Measurements from ENCODE around the gene NEK9.

NEK9 gene

DNA sequence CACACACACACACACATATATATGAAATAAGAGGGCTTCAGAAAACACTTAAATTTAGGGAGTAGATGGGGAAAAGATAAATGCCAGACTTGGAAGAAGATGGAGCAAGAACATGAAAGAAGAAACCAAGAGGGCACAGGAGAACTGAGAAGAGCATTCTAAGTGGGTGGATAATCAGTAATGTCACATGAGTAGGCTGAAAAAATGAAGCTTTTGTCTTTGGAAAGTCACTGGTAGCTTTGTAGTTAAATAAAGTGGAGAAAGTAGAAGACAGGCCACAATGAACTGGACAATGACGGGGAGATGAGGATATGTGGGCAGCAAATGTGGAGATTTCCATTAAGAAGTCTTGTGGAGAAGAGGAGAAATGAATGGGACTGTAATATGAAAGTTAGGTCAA, 59.6 kb downstream of the NEK9 start:
- DNase-seq (ENCODE audit: low read depth): no peak

DNA sequence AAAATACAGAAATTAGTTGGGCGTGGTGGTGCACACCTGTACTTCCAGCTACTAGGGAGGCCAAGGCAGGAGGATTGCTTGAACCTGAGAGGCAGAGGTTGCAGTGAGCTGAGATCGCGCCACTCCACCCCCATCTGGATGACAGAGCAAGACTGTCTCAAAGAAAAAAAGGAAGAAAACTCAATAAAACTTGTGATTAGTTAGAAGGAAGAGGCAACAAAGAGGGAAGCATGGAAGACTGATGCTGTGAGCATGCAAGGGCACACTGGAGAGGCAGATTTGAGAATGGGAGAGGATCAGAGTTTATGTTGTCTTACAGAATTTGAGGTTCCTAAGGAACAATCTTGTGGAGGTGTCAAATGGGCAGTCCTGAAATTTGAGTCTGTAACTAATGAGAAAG, 60.2 kb downstream of the NEK9 start:
- DNase-seq (ENCODE audit: low read depth): no peak

DNA sequence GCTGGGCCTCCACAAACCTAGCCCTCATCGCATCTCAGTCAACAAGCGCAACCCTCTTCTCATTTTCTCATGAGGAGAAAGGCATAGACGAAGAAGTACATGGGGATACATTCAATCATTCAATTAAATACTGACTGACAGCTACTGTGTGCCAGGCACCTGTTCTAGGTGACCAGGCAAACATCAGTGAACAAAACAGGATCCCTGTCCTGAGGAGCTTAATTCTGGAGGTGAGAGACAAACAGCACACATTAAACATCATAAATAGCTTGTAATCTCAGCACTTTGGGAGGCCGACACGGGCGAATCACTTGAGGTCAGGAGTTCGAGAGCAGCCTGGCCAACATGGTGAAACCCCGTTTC, 62.7 kb downstream of the NEK9 start:
- no peak for DNase-seq (ENCODE audit: low read depth)

DNA sequence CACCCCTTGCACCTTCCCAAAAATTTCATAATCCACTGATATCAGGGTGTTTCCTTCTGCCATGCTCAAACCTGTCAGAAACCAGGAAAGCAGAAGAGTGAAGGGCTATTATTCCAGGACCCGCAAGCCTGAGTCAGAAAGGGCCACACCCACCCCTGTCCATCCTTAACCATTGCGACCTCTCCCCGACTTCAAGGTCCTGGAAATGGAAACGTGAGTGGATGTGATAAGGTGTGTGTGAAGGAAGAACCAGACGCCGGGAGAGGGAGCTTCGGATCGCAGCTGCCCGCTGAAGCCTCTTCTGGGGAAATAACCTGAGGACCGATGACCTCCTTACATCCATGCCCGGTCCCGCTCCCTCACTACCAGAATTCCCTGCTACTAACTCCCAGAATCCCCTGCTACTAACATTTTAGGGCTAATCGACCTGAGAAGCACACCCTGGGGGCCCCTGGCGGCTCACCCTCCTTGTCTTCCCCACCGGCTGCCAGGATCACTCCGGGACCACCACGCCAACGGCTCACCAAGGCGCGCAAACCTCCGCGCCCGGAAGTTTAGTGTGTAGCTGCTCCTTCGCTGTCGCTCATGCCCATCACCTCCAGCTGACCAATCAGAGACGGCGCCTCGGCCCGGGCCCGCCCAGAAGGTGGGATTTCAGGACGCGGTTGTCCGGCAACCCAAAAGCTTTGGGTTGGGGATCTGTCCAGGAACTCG, 63.2 kb downstream of the NEK9 start, which contains the start of gene ACYP1:
Gene ACYP1, minus strand, starts transcription at position 534 of the 714 bp plus-strand sequence. Its CDS starts 471 bp downstream, at position 63.
- DNase-seq (ENCODE audit: low read depth): peak; percentile 85

DNA sequence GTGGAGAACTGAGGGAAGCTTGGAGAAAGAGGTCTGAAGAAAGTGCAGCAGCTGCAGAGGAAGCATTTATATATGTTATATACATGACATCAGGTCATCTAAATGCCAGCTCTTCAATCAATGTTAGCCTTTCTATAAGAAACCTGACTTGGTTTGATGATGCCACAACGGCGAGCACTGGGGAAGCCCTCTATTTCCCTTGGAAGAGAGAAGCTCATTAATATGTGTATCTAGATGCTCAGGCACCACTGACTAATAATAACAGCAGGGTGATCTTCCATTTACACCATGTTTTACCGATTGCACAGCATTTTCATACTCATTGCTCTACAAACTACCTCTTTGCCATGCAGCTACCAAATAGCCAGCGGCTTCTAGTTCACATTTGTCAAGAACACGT, 63.8 kb downstream of the NEK9 start:
- DNase-seq (ENCODE audit: low read depth): no peak

DNA sequence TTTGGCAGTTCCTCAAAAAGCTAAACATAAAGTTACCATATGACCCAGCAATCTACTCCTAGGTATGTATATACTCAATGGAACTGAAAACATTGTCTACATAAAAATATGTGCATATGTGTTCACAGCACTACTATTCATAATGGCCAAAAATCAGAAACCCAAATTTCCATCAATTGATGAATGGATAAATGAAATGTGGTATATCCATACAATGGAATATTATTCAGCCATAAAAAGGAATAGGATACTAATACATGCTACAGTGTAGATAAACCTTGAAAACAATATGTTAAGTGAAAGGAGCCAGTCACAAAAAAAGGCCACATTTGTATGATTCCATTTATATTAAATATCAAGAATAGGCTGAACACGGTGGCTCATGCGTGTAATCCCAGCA, 66.4 kb downstream of the NEK9 start:
- DNase-seq (ENCODE audit: low read depth): no peak

DNA sequence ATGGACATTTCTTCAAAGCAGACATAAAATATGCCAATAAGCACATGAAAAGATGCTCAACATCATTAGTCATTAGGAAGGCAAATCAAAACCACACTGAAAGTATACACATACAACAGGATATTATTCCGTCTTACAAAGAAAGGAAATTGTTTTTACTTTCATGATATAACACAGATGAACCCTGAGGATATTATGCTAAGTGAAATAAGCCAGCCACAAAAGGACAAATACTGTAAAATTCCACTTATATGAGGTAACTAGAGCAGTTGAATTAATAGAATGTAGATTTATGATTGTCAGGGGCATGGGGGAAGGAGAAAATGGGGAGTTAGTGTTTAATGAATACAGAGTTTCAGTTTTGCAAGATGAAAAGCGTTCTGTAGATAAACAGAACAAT, 67.2 kb downstream of the NEK9 start:
- no peak for DNase-seq (ENCODE audit: low read depth)

DNA sequence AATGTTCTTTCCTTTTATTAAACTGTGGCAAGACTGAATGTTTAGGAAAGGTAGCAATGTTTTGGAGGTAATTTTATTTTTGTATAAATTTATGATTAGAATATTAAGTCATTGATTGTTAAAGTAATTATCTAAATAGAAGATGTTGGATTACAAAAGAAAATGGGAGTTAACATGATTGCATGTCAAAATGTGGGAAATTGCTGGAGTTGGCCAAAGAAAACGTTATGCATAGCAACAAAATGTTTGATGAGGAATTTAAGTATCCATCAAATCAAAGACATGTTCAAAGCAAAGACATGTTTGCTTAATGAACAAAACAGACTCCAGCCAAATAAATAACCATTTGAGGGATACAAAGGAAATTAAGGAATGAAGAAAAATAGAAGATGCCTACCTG, 72.4 kb downstream of the NEK9 start:
- DNase-seq (ENCODE audit: low read depth): no peak

DNA sequence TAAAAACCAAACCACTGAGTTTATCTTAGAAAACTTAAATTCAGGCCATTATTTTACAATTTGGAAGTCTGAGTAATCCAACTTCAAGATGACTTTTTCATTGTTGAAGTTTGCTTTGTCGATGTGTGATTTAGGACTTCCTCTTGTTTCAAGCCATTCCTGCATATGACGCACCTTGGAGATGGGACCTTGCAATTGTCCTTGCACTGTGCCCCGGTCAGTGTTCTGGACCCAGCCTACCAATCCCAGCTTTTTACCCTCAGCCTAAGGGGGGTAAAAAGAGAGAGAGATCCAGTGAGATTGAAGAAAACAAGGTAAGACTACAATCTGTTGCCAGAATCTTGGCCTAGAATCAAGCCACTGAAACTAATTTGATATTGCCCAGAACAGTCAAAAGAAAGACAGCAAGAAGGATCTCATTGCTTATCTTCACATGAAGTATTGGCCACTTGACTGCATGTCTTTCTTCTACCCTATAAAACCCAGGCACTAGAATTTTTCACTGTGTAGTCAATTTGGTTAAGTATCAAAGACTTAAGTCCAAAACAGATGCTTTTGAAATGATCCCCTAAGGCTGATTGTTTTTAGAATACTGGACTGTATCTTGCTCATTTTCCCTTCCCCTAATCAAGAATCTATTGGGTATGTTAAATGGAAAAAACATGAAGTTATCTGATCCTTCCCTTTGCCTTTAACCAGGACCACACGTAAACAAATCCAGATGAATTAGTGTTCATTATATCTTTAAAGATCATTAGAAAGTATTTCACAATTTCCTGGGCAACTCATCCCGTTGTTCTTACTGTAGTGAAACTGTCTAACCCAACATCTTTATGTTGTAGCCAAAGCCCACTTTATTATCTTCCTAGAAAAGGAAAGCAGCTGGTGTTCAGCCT, 73.2 kb downstream of the NEK9 start:
- DNase-seq (ENCODE audit: low read depth): no peak

DNA sequence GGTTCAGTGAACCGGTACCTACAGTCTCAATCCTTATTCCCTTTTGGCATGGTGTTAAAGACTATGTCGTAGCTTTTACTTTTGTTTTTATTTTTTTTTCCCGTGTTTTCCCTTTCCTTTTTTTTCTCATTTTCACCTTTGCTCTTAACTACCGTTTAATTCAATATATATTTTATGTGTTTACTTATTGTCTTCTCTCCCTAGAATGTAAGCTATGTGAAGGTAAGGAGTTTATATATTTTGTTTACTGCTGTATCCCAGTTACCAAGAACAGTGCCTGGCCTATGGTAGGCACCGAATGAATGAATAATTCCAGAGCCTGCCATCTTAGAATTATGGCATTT, 75.3 kb downstream of the NEK9 start:
- DNase-seq (ENCODE audit: low read depth): no peak

DNA sequence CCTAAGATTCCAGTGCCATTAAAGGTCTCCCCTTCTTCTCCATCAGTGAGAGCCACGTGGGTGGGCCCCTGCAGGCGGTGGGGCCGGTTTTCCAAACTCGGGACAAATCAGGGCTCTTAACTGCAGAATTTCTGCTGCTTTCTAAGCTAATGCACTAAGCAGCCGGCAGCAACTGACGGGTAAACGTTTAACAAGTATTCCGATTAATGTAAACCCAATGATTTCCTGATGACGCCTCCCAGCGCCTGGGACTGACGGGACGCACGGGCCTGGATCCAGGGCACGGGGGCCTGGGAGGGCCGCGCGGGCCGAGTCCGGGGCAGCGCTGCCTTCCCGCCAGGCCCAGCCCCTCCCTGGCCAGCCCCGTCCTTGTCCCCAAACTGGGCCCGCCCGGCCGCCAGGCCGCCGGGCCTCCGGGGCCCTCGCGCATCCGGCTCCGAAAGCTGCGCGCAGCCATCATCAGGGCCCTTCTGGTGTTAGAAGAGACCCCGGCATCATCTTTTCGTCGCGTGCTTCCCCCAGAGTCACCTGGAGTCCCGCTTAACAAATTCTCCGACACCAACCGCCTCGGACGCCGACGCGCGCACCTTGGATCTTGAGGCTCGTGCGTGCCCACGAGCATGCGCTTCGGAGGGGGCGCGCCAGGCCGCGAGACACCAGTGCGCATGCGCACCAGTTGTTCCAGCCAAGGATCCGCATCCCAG, 75.8 kb downstream of the NEK9 start, which contains the start of gene MLH3:
Gene MLH3, minus strand, starts transcription at position 616 of the 704 bp plus-strand sequence. CDS start 1,812 bp downstream, outside the sequence.
- peak; percentile 73 for DNase-seq (ENCODE audit: low read depth)

DNA sequence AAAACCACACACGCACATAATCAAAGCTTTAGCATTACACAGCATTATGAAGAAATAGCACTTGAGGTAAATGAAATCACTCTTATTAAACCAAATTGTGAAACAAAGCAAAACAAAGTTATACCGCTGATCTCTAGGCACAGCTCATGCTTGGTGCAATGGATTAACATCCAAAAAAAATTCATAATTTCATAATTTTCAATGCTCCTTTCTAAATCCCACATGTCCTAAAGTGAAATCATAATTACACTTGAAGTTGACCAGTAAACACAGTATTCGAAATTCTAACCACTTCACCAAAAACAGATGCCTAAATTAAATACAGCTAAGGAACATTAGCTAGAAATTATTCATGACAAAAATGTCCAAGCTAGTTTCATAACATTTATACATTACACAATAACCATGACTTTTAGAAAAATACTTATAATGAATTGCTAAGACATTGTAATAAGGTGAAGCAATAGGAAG, 77.1 kb downstream of the NEK9 start:
- no peak for DNase-seq (ENCODE audit: low read depth)

DNA sequence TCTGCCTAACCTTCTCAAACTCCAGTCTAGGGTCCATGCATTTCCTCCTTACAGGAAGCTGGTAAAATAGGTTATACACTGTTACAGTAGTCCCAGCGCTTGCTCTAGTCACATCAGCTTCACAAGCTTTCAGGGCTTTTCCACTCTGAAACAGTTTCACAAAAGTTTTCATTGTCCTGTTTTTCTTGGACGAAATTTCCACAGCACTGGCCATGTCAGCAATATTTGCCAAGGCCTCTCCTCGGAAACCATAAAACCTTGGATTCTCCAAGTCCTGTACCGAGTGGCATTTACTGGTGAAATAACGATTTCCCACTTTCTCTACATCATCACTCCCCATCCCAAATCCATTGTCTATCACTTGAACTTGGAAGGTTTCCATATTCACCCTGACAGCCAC, 77.7 kb downstream of the NEK9 start:
- no peak for DNase-seq (ENCODE audit: low read depth)

DNA sequence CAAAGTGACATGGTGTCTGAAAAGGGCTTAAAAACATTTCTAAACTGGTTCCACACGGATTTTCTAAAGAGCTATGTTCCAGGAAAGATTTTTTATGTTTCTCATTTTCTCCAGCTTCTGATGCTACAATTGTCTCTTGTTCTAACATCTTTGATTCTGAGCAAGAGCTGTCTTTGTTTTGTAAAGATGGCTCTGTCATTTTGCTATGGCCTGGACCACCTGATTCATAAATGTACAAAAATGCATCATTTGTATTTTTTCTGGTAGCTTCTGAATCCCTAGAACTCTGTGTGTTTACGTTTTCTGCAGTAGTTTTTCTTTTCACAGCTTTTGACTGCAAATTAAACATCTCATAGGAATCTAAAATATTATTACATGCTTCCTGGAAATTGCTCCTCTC, 78.7 kb downstream of the NEK9 start:
- no peak for DNase-seq (ENCODE audit: low read depth)

DNA sequence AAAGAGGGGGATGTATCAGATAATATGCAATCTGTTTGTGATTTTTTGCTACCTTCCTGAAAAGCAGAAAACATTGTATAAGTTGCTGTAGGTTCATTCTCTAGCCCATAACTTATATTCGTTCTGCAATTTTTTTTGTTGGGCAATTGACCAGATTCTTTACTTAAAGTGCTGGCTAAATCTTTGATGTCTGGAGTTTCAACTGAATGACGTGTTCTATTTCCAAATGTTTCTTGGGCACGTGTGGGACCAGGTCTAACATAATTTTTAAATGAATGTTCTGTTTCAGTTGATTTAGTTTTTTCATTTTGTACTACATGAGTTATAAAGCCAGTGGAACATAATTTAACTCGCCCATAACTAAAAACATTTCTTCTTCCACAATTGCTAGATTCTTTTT, 79.3 kb downstream of the NEK9 start:
- no peak for DNase-seq (ENCODE audit: low read depth)

DNA sequence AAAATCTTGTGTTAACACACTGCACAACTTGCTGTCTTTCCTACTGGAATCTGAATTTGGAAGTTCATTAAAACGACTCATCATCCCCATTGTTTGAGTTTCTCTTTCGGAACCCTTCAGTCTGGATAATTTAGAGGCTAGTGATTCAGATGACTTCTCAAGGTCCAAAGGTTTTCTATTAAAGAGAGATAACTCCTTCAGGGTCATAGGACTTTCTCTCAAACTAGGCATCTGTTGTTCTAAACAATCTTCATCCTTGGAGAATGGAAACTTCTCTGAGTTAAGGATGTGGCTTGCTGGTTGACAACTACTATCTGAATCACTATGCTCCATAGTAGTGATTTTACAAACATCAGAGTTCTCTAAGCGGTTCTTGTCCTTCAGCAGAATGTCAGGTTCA, 79.9 kb downstream of the NEK9 start:
- DNase-seq (ENCODE audit: low read depth): no peak

DNA sequence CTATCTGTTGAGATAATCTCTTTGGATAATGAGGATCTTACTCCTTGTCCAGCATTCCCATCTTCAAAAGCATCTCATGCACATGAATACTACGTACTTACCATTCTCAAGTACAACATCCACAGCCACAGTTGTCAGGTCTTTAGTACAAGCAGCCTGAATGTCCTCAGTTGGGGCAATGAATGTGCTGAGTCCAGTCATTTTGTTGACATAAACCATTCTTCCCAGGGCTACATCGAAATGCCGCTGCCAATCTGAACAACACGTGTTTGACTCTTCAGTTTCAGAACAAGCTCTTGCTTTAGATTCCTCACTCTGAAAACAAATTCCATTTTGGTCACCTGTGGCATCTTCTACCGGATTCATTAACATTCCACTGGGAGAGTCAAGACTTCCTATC, 80.6 kb downstream of the NEK9 start:
- DNase-seq (ENCODE audit: low read depth): no peak

DNA sequence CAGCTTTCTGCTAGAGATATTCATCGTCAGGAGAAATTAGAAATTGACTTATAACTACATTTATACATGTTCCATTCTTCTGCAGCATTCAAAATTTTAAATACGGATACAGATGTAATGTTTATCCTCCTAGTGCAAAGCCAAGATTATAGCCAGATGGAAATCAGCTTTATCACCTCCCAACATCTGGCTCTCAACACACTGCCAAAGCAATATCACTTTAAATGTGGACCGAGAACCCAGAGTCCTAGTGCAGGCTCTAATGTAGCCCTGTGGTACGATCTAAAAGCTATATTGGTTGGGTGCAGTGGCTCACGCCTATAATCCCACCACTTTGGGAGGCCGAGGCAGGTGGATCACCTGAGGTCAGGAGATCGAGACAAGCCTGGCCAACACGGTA, 82.1 kb downstream of the NEK9 start:
- no peak for DNase-seq (ENCODE audit: low read depth)

DNA sequence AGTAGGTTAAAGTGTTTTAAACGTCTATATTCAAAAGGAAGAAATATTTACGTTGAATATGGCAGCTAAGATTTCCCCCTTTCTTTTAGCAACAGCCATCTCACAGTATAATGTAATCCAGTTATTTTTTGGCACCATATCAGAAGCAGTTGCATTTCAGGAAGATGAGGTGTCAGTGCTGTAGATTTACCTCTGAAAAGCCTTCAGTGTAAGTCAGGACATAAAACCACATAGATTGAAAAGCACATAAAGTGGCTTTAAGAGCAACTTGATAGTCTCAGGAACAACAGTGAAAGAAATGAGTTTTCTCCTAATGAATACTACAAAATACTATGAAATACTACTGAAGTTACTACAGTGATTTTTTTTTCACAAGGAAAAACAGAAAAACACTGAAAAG, 82.5 kb downstream of the NEK9 start:
- no peak for DNase-seq (ENCODE audit: low read depth)

DNA sequence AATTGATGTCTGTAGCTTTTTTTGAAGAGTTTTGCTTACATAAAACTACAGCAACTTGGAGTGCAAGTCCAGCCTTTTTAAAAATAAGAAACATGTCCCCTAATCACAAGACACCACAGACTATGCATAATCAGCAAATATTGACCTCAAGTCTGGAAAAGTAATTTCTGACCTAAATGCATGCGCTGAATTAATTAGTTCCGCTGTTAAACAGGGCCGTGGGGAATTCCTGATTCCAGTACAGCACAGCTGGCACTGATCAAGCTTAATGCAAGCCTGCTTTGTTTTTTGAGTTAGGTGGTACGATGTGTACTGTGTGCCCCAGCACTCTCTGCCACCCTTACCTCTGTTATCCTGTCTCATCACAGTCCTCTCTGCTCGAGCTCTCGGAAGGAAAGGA, 84.8 kb downstream of the NEK9 start:
- no peak for DNase-seq (ENCODE audit: low read depth)

DNA sequence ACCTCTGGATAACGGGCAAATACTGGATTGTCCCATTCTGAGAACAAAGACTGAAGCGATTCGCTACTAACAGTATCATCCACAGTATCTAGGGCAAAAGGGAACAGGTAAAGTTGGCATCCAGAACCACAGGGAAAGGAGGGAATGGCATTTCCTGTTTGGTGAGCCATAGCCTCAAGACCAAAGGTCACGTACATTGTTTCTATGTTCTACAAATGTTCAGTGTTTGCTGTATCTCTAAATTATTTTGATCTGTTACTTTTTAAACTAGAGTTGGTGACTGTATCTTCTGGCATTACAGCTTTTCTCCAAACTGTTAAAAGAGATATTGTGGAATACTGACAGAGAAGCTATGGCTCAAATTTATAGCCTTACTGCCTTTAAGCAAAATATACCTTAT, 85.2 kb downstream of the NEK9 start:
- DNase-seq (ENCODE audit: low read depth): no peak

DNA sequence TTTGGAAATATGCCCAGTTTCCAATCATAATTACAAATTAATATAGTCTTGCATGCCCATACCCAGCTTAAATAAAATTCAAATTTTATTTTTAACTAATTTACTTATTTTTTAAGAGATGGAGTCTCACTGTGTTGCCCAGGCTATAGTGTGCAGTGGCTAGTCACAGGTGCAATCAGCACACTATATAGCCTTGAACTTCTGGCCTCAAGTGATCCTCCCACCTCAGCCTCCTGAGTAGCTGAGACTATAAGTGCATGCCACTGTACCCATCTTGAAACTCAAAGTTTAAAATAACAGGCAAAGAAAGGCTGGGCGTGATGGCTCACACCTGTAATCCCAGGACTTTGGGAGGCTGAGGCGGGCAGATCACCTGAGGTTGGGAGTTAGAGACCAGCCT, 85.9 kb downstream of the NEK9 start:
- no peak for DNase-seq (ENCODE audit: low read depth)

DNA sequence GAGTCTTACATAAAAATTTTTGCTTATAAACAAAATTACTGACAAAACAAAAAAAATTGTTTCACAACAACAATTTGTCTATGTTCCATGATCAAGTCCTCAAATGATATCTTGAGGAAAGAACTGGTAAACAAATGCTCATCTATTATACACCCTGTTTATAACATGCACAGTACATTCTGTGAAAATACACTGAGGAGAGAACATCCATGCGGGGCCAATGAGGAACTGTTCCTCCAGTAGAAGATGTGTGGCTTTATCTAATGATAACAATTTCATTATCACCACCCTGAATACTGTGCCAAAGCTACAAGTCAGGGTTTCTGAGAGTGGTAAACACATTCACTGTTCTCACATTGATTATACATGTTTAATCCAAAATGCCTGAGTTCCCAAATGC, 86.3 kb downstream of the NEK9 start:
- DNase-seq (ENCODE audit: low read depth): no peak

Measured in T follicular helper cell (primary cell).